OCI-LY3 (cell line): Measurements from ENCODE around the gene SIDT2.

Experiments
- CTCF ChIP-seq: fragments of 200-600, 300-600 bp; sonication (generic); IDR thresholded peaks from 2 replicates; pipeline ENCODE4 v1.5.1; 2014; ENCODE audit warnings: antibody characterized with exemption, low read length, low read depth
- EZH2phosphoT487 ChIP-seq: fragments of 200-600 bp; shearing (Covaris generic); IDR thresholded peaks from 2 replicates; pipeline ENCODE4 v1.6.1; 2018; ENCODE audit warnings: antibody characterized with exemption, mixed run types, low read depth

- no peak for TF ChIP-seq CTCF
- no peak for TF ChIP-seq EZH2phosphoT487
Measured at GRCh38 chr11:117130879-117131278, 47.7 kb upstream of the SIDT2 start.
